ENCODE measurements around the gene EPN1.

The EPN1 gene

GRCh38 chr19:55681131-55682092 lies 6.4 kb downstream of the EPN1 start:
- no peak for DNase-seq (ENCODE audit: low read depth in 2 of 2)
- TF ChIP-seq CTCF (IDR thresholded peaks at IDR 0.05; ENCODE audit: low read depth, low read length) = no peak

GRCh38 chr19:55683449-55684261 lies 8.6 kb downstream of the EPN1 start:
- TF ChIP-seq CTCF (IDR thresholded peaks at IDR 0.05; ENCODE audit: low read depth, low read length) = no peak
- no peak for DNase-seq (ENCODE audit: low read depth in 2 of 2)
- H3K4me3 ChIP-seq (replicated peaks in 1 of 2; ENCODE audit: low read depth in 2 of 2, low read length in 2 of 2) = no peak overlapping the region

More at GRCh38 chr19:55681131-55682092, 6.4 kb downstream of the EPN1 start:
- H3K4me3 ChIP-seq (replicated peaks in 1 of 2; ENCODE audit: low read depth in 2 of 2, low read length in 2 of 2) = no peak overlapping the region

GRCh38 chr19:55684946-55685681 lies 10.1 kb downstream of the EPN1 start:
- no peak for TF ChIP-seq CTCF (IDR thresholded peaks at IDR 0.05; ENCODE audit: low read depth, low read length)
- no peak for DNase-seq (ENCODE audit: low read depth in 2 of 2)
- H3K4me3 ChIP-seq (replicated peaks in 1 of 2; ENCODE audit: low read depth in 2 of 2, low read length in 2 of 2) = no peak overlapping the region

- no peak for TF ChIP-seq CTCF (IDR thresholded peaks at IDR 0.05; ENCODE audit: low read depth, low read length)
- no peak for DNase-seq (ENCODE audit: low read depth in 2 of 2)
- no peak overlapping the region for H3K4me3 ChIP-seq (replicated peaks in 1 of 2; ENCODE audit: low read depth in 2 of 2, low read length in 2 of 2)
These were observed 10.8 kb downstream of the EPN1 start for GRCh38 chr19:55685776-55686175.

- no peak overlapping the region for H3K4me3 ChIP-seq (replicated peaks in 1 of 2; ENCODE audit: low read depth in 2 of 2, low read length in 2 of 2)
- DNase-seq (ENCODE audit: low read depth in 2 of 2) = no peak
- no peak for TF ChIP-seq CTCF (IDR thresholded peaks at IDR 0.05; ENCODE audit: low read depth, low read length)
These were observed 11.5 kb downstream of the EPN1 start for GRCh38 chr19:55686311-55687050.
